GM12892 (cell line): ENCODE data around the gene NME3.
A peak's percentile ranks its signal among the peaks of the same experiment; 100 is the strongest.

Experiments used
- DNase-seq: peaks from one replicate; pipeline ENCODE4 v3.0.0; 2011; ENCODE audit not compliant: insufficient read length
- FAIRE-seq: peaks from 2 replicates; lab custom pipeline; 2011; peaks lifted over from hg19 to GRCh38; lab: Jason Lieb, UNC
- POLR2A ChIP-seq: IDR thresholded peaks from 2 replicates; pipeline ENCODE4 v1.6.1; 2011; ENCODE audit warnings: low read depth, low read length, control low read depth
- POLR2AphosphoS5 ChIP-seq: IDR thresholded peaks from 2 replicates; pipeline ENCODE4 v1.6.1; 2011; ENCODE audit warnings: low read depth, low read length, control low read depth
- TAF1 ChIP-seq: IDR thresholded peaks from 2 replicates; pipeline ENCODE4 v1.6.1; 2011; ENCODE audit warnings: low read depth, mild to moderate bottlenecking, control low read depth, low read length, borderline replicate concordance

Gene NME3

DNA sequence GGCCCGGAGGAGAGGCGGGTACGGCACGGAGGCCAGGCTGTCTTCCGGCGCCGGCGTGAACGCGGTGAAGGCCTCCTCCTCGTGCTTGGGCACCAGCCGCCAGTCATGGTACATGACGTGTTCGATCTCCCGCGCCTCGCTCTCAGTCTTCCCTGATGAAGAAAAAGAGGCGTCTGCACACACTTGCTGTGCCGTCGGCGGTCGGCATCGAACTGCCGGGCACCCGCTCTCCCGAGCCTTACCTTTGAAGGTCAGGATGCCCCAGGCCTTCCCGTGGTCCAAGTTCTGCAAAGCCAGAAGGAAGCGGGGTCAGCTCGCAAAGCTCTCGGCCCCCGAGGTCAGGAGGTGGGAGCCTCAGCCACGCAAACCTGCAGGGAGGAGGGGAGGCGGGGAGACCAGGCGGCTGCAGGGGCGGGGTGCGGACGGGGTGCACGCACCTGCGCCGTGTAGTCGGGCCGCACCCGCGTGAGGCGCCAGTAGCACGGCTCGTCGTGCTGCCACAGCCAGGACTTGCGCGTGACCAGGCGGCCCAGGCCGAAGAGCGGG lies 1.1 kb upstream of the NME3 start, which contains the start of gene EME2:
EME2 (plus strand) TSS at position 449 of the 546 bp plus-strand sequence. CDS start 418 bp downstream, outside the sequence.
- TF ChIP-seq POLR2A: no peak
- TF ChIP-seq TAF1: no peak
- TF ChIP-seq POLR2AphosphoS5: no peak
- DNase-seq (no peak), FAIRE-seq (no peak)

DNA sequence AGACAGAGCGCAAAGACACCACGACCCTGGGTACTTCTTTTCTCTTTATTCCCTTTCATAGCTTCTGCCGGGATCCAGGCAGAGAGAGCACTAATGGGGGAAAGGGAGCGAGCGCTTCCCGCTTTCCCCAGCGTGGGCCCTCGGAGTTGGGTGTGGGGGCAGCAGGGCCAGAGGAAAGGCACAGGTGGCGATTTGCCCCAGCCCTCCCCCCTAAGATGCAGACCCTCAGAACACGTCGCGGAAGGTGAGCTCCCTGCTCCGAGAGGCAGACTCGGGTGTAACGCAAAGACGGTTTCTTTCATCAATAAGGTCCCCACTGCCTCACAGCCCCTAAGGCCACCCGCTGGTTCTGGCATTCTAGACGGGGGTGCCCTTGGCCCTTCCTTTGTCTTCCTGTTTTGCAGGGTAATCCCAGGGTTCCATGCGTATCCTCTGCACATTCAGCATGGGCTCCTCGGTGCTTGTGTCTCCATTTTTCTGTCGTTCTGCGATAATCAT lies 570 bp upstream of the NME3 start:
- FAIRE-seq (peak; percentile 85), DNase-seq (no peak)
- TF ChIP-seq POLR2AphosphoS5: no peak
- no peak for TF ChIP-seq TAF1
- TF ChIP-seq POLR2A: no peak

GRCh38 chr16:1770328-1771187 lies 785 bp downstream of the NME3 start:
- 0 out of 2 replicates have a peak, but pooled peaks have one; percentile 49 for TF ChIP-seq POLR2AphosphoS5
- peak; percentile 57; the same call in 1 of the 2 replicates for TF ChIP-seq POLR2A
- TF ChIP-seq TAF1: no peak
- DNase-seq (peak; percentile 78), FAIRE-seq (peak; percentile 57)

DNA sequence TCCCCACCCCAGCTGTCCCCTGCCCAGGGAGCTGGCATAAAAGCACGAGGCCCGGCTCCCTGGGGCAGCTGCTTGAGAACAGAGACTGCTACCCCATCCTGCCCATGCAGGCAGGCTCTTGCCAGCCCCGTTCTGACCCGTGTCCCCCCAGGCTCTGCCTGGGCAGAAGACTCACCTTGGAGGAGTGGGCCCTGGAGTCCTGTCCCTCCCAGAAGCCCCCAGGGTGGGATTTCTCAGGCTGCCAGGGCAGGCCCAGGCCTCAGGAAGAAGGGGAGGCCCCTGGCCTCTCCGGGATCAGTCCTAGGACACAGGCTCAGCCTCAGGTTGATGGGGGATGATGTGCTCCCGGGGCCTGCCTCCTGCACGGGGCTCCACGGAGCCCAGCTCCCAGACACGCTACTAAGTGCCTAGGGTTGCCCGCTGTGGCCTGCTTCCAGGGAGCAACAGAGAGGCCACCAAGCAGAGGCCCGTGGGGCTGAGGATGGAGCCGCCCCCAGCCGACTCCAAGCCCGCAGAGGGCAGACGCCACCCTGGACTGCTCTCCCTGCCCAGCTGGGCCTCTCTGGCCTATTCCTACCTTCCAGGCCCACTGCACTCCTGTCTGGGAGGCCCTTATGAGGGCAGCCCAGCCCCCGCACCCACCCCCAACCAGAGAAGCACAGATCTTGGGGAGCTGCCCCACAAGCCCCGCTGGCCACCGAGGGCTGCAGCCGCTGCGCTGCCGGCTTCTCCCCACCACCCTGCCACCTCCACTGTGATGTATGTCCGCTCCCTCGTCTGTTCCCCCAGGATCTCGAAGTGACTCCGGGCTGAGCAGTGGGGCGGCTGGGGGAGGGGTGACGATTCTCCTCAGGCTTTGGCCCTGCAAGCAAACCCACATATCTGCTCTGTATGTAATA lies 1.7 kb downstream of the NME3 start:
- TF ChIP-seq TAF1 (no peak), POLR2AphosphoS5 (no peak; the same call in 1 of the 2 replicates), POLR2A (no peak; the same call in 1 of the 2 replicates)
- DNase-seq (no peak), FAIRE-seq (no peak)

- FAIRE-seq: no peak
- TF ChIP-seq POLR2AphosphoS5: 0 out of 2 replicates have a peak, but pooled peaks have one; percentile 23
- TF ChIP-seq POLR2A: no peak; the same call in 1 of the 2 replicates
- no peak for DNase-seq
Observed at GRCh38 chr16:1768767-1769401, 2.5 kb downstream of the NME3 start.

- DNase-seq: no peak
- no peak for TF ChIP-seq TAF1
- TF ChIP-seq POLR2A: no peak
- TF ChIP-seq POLR2AphosphoS5: no peak
- FAIRE-seq: no peak
Observed at GRCh38 chr16:1768061-1768766, 3.1 kb downstream of the NME3 start.

DNA sequence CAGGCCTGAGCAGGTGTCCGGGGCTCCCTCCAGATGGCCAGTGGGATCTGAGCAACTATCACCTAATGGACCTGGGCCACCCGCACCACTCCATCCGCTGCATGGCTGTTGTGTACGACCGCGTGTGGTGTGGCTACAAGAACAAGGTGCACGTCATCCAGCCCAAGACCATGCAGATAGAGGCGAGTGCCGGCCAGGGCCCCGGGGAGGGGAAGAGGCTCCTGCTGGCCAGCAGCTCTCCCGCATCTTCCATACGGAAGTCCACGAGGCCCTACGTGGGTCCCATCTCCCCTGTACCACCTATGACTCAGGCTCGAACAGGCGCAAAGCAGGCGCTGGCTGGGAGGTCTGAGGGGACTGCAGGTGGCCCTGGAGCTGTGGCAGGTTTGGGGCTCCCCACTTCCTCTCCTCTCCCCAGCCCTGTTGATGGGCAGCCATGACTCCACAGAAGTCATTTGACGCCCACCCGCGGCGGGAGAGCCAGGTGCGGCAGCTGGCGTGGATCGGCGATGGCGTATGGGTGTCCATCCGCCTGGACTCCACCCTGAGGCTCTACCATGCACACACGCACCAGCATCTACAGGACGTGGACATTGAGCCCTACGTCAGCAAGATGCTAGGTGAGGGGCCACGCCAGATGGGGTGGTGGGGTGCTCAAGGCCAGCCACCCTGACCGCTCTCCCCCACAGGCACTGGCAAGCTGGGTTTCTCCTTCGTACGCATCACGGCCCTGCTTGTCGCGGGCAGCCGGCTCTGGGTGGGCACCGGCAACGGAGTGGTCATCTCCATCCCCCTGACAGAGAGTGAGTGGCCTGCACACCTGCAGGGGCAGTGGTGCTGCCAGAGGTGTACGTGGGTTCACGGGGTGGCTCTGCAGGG lies 4.0 kb downstream of the NME3 start:
- TF ChIP-seq POLR2AphosphoS5 (no peak), POLR2A (no peak), TAF1 (no peak)
- FAIRE-seq: no peak
- no peak for DNase-seq

DNA sequence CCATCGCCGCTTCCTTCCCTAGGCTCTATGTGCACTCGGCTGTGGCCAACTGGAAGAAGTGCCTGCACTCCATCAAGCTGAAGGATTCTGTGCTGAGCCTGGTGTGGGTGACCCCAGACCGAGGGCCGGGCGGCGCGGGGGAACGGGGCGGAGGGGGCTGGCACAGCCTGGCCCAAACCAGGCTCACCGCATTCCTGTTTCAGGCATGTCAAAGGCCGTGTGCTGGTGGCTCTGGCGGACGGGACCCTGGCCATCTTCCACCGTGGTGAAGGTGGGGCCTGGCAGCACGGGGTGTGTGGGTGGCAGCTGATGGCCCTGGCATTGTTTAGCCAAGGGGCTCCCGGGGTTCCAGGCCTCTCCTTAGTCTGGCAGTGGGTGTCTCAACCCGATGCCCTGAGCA lies 4.6 kb downstream of the NME3 start:
- TF ChIP-seq TAF1 (no peak), POLR2A (no peak), POLR2AphosphoS5 (no peak)
- DNase-seq: no peak
- no peak for FAIRE-seq

DNA sequence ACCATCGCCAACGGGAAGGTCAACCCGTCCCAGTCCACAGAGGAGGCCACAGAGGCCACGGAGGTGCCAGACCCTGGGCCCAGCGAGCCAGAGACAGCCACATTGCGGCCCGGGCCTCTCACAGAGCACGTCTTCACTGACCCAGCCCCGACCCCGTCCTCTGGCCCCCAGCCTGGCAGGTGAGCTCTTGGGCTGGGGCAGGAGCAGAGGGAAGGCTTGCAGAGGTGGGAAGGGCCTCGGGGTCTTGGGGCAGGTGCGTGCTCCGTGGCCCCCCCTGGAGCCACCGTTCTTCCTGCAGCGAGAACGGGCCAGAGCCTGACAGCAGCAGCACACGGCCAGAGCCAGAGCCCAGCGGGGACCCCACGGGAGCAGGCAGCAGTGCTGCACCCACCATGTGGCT lies 5.1 kb downstream of the NME3 start:
- TF ChIP-seq POLR2A: no peak
- TF ChIP-seq POLR2AphosphoS5: no peak
- TF ChIP-seq TAF1: no peak
- no peak for DNase-seq
- FAIRE-seq: no peak
